Mucosa of rectum (tissue), 2 donors: Measurements from ENCODE around the gene SHISAL2A.

ENCODE experiments used
- H3K27ac ChIP-seq, 2 donors: one replicate each; pipeline ENCODE4 v1.7.0; 2013; ENCODE audit warnings: inconsistent platforms in 2 of 2, low read depth in 2 of 2, low read length in 2 of 2
- H3K27me3 ChIP-seq, 2 donors: one replicate each; pipeline ENCODE4 v1.7.0; 2013; ENCODE audit warnings: low read length in 2 of 2; ENCODE audit not compliant: control insufficient read depth in 2 of 2, insufficient read depth in 2 of 2
- H3K36me3 ChIP-seq, 2 donors: one replicate each; pipeline ENCODE4 v1.7.0; 2013; ENCODE audit warnings: low read length in 2 of 2; ENCODE audit not compliant: control insufficient read depth in 2 of 2, insufficient read depth in 2 of 2
- H3K4me1 ChIP-seq, 2 donors: one replicate each; pipeline ENCODE4 v1.7.0; 2013; ENCODE audit warnings: low read length in 2 of 2, mild to moderate bottlenecking in 1 of 2; ENCODE audit not compliant: control insufficient read depth in 2 of 2, insufficient read depth in 2 of 2
- H3K4me3 ChIP-seq, 2 donors: one replicate each; pipeline ENCODE4 v1.7.0; 2013; ENCODE audit warnings: low read length in 2 of 2
- H3K9ac ChIP-seq, 2 donors: one replicate each; pipeline ENCODE4 v1.7.0; 2013; ENCODE audit warnings: low read length in 2 of 2, low read depth in 1 of 2, mild to moderate bottlenecking in 1 of 2
- H3K9me3 ChIP-seq, 2 donors: one replicate each; pipeline ENCODE4 v1.7.0; 2013; ENCODE audit warnings: low read length in 2 of 2; ENCODE audit not compliant: control insufficient read depth in 2 of 2
- donor health status: healthy.
- donor health status: Normal muscosa, but diverticular disease.

Gene SHISAL2A

GRCh38 chr1:52657702-52658101 lies 24.7 kb downstream of the SHISAL2A start:
- Histone ChIP-seq H3K9me3 (no peaks in the 10 kb centered on the region), H3K27ac (no peak overlapping the region), H3K4me1 (no peaks in the 10 kb centered on the region), H3K4me3 (no peak overlapping the region), H3K27me3 (no peaks in the 10 kb centered on the region), H3K9ac (no peak overlapping the region), H3K36me3 (no peaks in the 10 kb centered on the region)

- Histone ChIP-seq H3K9me3 (no peaks in the 10 kb centered on the region), H3K9ac (no peak overlapping the region), H3K27ac (no peak overlapping the region), H3K4me3 (no peak overlapping the region), H3K4me1 (no peaks in the 10 kb centered on the region), H3K27me3 (no peaks in the 10 kb centered on the region), H3K36me3 (no peaks in the 10 kb centered on the region)
These were observed 25.8 kb downstream of the SHISAL2A start for GRCh38 chr1:52658795-52659194.

GRCh38 chr1:52659356-52659755 lies 26.4 kb downstream of the SHISAL2A start:
- Histone ChIP-seq H3K4me1 (no peaks in the 10 kb centered on the region), H3K27ac (no peak overlapping the region), H3K9ac (no peak overlapping the region), H3K36me3 (no peaks in the 10 kb centered on the region), H3K27me3 (no peaks in the 10 kb centered on the region), H3K4me3 (no peak overlapping the region), H3K9me3 (no peaks in the 10 kb centered on the region)

- Histone ChIP-seq H3K4me1 (no peaks in the 10 kb centered on the region), H3K9me3 (no peaks in the 10 kb centered on the region), H3K27ac (no peak overlapping the region), H3K9ac (no peak overlapping the region), H3K36me3 (no peaks in the 10 kb centered on the region), H3K4me3 (no peak overlapping the region), H3K27me3 (no peaks in the 10 kb centered on the region)
These were observed 27.1 kb downstream of the SHISAL2A start for GRCh38 chr1:52659851-52660596.

- no peak overlapping the region for H3K9ac ChIP-seq
- H3K9me3 ChIP-seq = no peaks in the 10 kb centered on the region
- no peaks in the 10 kb centered on the region for H3K4me1 ChIP-seq
- no peak overlapping the region for H3K27ac ChIP-seq
- H3K36me3 ChIP-seq = no peaks in the 10 kb centered on the region
- H3K27me3 ChIP-seq = no peaks in the 10 kb centered on the region
- no peak overlapping the region for H3K4me3 ChIP-seq
These were observed 27.8 kb downstream of the SHISAL2A start for GRCh38 chr1:52660807-52661206.

GRCh38 chr1:52662645-52663313 lies 29.8 kb downstream of the SHISAL2A start:
- Histone ChIP-seq H3K9me3 (no peaks in the 10 kb centered on the region), H3K27me3 (no peaks in the 10 kb centered on the region), H3K9ac (no peak overlapping the region), H3K27ac (no peak overlapping the region), H3K4me1 (no peaks in the 10 kb centered on the region), H3K4me3 (no peak overlapping the region), H3K36me3 (no peaks in the 10 kb centered on the region)

GRCh38 chr1:52663716-52664115 lies 30.7 kb downstream of the SHISAL2A start:
- Histone ChIP-seq H3K27me3 (no peaks in the 10 kb centered on the region), H3K4me1 (no peaks in the 10 kb centered on the region), H3K4me3 (no peak overlapping the region)

GRCh38 chr1:52665006-52665941 lies 32.3 kb downstream of the SHISAL2A start:
- H3K27ac ChIP-seq = no peak overlapping the region
- H3K9ac ChIP-seq = no peak overlapping the region
- H3K27me3 ChIP-seq = no peaks in the 10 kb centered on the region
- no peak overlapping the region for H3K4me3 ChIP-seq
- no peaks in the 10 kb centered on the region for H3K36me3 ChIP-seq
- no peaks in the 10 kb centered on the region for H3K4me1 ChIP-seq
- no peaks in the 10 kb centered on the region for H3K9me3 ChIP-seq

More at GRCh38 chr1:52663716-52664115, 30.7 kb downstream of the SHISAL2A start:
- Histone ChIP-seq H3K36me3 (no peaks in the 10 kb centered on the region), H3K9ac (no peak overlapping the region), H3K9me3 (no peaks in the 10 kb centered on the region), H3K27ac (no peak overlapping the region)

GRCh38 chr1:52667290-52667689 lies 34.3 kb downstream of the SHISAL2A start:
- H3K27me3 ChIP-seq = no peaks in the 10 kb centered on the region
- no peaks in the 10 kb centered on the region for H3K4me1 ChIP-seq
- H3K36me3 ChIP-seq = no peaks in the 10 kb centered on the region
- H3K4me3 ChIP-seq = no peak overlapping the region
- H3K9me3 ChIP-seq = no peaks in the 10 kb centered on the region
- H3K9ac ChIP-seq = no peak overlapping the region
- no peak overlapping the region for H3K27ac ChIP-seq

GRCh38 chr1:52667984-52668383 lies 35.0 kb downstream of the SHISAL2A start:
- Histone ChIP-seq H3K9me3 (no peaks in the 10 kb centered on the region), H3K9ac (no peak overlapping the region), H3K27me3 (no peaks in the 10 kb centered on the region), H3K36me3 (no peaks in the 10 kb centered on the region), H3K4me1 (no peaks in the 10 kb centered on the region), H3K27ac (no peak overlapping the region), H3K4me3 (no peak overlapping the region)
